ENCODE data around the gene INPP5B.

DNA sequence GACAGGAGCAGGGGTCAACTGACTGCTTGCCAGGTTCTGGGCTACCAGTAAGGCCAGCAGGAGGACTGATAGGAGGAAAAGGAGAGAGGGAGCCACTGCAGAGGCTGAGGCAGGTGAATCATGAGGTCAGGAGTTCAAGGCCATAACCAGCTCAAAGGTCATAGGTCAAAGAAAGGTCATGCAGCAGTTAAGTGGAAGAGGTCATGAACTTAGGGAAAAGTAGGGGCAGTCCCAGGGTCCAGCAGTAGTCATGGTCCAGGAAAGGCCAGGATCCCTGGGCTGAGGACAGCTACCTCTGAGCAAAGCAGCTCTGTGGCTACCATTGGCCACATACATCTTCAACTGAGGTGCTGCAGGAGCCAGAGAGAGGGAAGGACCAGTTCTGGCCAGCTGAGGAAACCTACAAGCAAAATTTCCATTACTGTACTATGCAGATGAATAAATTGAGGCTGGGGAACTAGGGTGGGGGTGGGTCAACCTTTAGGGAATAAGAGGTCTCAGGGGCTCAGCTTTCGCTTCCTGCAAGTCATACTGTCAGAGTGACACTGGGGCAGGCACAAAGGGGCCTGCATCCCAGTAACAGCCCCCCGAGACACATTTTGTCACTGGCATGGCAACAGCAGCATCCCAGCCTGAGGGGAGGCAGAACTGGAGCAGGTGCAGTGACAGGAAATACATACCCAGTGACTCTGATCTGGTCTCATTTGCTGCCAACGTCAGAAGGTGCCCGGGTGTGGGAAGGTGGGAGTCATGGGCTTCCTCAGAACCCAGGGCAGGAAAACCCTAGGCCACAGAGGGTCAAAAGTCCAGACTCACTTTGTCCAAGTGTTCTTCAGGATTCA lies 5.2 kb upstream of the INPP5B start:
- TF ChIP-seq, protein P1, sequence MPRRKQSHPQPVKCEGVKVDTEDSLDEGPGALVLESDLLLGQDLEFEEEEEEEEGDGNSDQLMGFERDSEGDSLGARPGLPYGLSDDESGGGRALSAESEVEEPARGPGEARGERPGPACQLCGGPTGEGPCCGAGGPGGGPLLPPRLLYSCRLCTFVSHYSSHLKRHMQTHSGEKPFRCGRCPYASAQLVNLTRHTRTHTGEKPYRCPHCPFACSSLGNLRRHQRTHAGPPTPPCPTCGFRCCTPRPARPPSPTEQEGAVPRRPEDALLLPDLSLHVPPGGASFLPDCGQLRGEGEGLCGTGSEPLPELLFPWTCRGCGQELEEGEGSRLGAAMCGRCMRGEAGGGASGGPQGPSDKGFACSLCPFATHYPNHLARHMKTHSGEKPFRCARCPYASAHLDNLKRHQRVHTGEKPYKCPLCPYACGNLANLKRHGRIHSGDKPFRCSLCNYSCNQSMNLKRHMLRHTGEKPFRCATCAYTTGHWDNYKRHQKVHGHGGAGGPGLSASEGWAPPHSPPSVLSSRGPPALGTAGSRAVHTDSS (CRISPR knock-in tag; conservative IDR thresholded peaks at IDR 0.05): no peak
- no peak for TF ChIP-seq TARDBP (CRISPR knock-in tag; IDR thresholded peaks at IDR 0.05)
- TF ChIP-seq, protein P2, sequence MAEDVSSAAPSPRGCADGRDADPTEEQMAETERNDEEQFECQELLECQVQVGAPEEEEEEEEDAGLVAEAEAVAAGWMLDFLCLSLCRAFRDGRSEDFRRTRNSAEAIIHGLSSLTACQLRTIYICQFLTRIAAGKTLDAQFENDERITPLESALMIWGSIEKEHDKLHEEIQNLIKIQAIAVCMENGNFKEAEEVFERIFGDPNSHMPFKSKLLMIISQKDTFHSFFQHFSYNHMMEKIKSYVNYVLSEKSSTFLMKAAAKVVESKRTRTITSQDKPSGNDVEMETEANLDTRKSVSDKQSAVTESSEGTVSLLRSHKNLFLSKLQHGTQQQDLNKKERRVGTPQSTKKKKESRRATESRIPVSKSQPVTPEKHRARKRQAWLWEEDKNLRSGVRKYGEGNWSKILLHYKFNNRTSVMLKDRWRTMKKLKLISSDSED (CRISPR knock-in tag; IDR thresholded peaks at IDR 0.05): no peak
- no peak for TF ChIP-seq TCF7 (IDR thresholded peaks at IDR 0.05; ENCODE audit: low read depth)
- TF ChIP-seq BRD4 (CRISPR knock-in tag; IDR thresholded peaks at IDR 0.05): no peak
- TF ChIP-seq ZNF775 (CRISPR knock-in tag; IDR thresholded peaks at IDR 0.05; ENCODE audit: borderline replicate concordance): no peak
- TF ChIP-seq, protein P3, sequence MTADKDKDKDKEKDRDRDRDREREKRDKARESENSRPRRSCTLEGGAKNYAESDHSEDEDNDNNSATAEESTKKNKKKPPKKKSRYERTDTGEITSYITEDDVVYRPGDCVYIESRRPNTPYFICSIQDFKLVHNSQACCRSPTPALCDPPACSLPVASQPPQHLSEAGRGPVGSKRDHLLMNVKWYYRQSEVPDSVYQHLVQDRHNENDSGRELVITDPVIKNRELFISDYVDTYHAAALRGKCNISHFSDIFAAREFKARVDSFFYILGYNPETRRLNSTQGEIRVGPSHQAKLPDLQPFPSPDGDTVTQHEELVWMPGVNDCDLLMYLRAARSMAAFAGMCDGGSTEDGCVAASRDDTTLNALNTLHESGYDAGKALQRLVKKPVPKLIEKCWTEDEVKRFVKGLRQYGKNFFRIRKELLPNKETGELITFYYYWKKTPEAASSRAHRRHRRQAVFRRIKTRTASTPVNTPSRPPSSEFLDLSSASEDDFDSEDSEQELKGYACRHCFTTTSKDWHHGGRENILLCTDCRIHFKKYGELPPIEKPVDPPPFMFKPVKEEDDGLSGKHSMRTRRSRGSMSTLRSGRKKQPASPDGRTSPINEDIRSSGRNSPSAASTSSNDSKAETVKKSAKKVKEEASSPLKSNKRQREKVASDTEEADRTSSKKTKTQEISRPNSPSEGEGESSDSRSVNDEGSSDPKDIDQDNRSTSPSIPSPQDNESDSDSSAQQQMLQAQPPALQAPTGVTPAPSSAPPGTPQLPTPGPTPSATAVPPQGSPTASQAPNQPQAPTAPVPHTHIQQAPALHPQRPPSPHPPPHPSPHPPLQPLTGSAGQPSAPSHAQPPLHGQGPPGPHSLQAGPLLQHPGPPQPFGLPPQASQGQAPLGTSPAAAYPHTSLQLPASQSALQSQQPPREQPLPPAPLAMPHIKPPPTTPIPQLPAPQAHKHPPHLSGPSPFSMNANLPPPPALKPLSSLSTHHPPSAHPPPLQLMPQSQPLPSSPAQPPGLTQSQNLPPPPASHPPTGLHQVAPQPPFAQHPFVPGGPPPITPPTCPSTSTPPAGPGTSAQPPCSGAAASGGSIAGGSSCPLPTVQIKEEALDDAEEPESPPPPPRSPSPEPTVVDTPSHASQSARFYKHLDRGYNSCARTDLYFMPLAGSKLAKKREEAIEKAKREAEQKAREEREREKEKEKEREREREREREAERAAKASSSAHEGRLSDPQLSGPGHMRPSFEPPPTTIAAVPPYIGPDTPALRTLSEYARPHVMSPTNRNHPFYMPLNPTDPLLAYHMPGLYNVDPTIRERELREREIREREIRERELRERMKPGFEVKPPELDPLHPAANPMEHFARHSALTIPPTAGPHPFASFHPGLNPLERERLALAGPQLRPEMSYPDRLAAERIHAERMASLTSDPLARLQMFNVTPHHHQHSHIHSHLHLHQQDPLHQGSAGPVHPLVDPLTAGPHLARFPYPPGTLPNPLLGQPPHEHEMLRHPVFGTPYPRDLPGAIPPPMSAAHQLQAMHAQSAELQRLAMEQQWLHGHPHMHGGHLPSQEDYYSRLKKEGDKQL (CRISPR knock-in tag; IDR thresholded peaks at IDR 0.05; ENCODE audit: low read depth): no peak
